ENCODE data around the gene SSH2. TPM values are rescaled to one million over a fixed set of nuclear protein-coding genes. Genes with fewer than 3 reads are reported as not detected.
A peak's percentile ranks its signal among the peaks of the same experiment; 100 is the strongest.

SSH2 gene
- total and polyA plus RNA-seq, 9 of the 15 experiments (the other 6 are each of a cell fraction or from before 2014, with no cell fraction given), result 3.9 to 16.1 (median 10.2) TPM

GRCh38 chr17:29592850-29593551 lies 337.0 kb downstream of the SSH2 start, which contains the start of gene ANKRD13B (continued):
- TF ChIP-seq HMGN3 (IDR thresholded peaks at IDR 0.05; ENCODE audit: borderline replicate concordance, extremely low read depth, insufficient read length, low read depth, low read length) (peak; percentile 60), ZFX (CRISPR knock-in tag; IDR thresholded peaks at IDR 0.05) (no peak), BRF2 (IDR thresholded peaks at IDR 0.05; ENCODE audit: borderline replicate concordance, insufficient read depth, insufficient read length) (no peak), ILK (tag; IDR thresholded peaks at IDR 0.05; ENCODE audit: borderline replicate concordance, low read depth) (no peak), RREB1 (CRISPR knock-in tag; IDR thresholded peaks at IDR 0.05) (0 out of 2 replicates have a peak, but pooled peaks have one; percentile 24), CXXC5 (CRISPR knock-in tag; IDR thresholded peaks at IDR 0.05) (peak; percentile 88), FIP1L1 (IDR thresholded peaks at IDR 0.05; ENCODE audit: low read depth, low read length, poor library complexity, severe bottlenecking) (peak; percentile 42), UBTF (IDR thresholded peaks at IDR 0.05; ENCODE audit: borderline replicate concordance in 1 of 2, low read depth in 2 of 2, low read length in 2 of 2) (no peak), GTF2A2 (tag; IDR thresholded peaks at IDR 0.05) (no peak), U2AF1 (optimal IDR thresholded peaks at IDR 0.05; ENCODE audit: low read depth, low read length) (no peak)
- TF ChIP-seq, protein P1, sequence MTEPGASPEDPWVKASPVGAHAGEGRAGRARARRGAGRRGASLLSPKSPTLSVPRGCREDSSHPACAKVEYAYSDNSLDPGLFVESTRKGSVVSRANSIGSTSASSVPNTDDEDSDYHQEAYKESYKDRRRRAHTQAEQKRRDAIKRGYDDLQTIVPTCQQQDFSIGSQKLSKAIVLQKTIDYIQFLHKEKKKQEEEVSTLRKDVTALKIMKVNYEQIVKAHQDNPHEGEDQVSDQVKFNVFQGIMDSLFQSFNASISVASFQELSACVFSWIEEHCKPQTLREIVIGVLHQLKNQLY (CRISPR knock-in tag; conservative IDR thresholded peaks at IDR 0.05), result no peak
- TF ChIP-seq, protein P2, sequence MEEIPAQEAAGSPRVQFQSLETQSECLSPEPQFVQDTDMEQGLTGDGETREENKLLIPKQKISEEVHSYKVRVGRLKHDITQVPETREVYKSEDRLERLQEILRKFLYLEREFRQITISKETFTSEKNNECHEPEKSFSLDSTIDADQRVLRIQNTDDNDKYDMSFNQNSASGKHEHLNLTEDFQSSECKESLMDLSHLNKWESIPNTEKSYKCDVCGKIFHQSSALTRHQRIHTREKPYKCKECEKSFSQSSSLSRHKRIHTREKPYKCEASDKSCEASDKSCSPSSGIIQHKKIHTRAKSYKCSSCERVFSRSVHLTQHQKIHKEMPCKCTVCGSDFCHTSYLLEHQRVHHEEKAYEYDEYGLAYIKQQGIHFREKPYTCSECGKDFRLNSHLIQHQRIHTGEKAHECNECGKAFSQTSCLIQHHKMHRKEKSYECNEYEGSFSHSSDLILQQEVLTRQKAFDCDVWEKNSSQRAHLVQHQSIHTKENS (CRISPR knock-in tag; IDR thresholded peaks at IDR 0.05), result no peak
